ENCODE data around the gene MGAT5B.

MGAT5B gene

DNA sequence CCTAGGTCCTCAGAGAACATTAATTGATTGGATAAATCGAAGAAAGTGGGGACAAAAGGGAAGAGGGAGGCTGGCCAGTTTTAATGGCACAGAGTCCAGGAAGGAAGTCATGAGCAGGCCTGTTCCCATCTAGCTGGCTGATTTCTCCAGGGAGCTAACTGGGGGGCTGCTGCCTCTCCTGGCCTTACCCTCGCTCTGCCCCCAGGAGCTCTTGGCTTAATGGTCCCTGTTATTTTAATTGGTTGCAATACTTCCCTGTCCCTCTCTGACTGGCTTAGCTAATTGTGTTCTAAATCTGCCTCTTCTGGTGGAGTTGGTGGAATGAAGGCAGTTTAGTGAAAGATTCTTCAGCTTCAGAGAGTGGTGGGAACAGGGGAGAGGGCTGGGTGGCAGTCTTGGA is 61.4 kb downstream of the MGAT5B start:
- FAIRE-seq = no peak

DNA sequence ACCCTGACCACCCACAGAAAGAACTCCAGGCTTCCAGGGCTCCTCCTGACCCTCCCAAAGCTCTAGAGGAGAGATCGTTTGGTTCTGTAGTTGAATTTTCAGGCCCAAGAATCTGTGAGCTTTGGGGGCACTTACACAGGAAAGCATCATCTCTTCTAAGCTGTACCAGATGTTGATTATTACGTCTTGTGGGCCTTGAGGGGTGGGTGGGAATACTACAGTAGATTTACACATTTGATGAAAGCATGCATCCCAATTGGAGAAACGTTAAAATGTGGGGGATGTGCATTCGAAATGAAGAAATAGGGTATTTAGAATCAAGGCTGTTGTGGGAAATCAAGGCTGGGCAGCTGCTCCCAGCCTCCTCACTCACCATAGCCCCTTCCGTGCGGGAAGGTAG is 61.9 kb downstream of the MGAT5B start:
- no peak for FAIRE-seq

DNA sequence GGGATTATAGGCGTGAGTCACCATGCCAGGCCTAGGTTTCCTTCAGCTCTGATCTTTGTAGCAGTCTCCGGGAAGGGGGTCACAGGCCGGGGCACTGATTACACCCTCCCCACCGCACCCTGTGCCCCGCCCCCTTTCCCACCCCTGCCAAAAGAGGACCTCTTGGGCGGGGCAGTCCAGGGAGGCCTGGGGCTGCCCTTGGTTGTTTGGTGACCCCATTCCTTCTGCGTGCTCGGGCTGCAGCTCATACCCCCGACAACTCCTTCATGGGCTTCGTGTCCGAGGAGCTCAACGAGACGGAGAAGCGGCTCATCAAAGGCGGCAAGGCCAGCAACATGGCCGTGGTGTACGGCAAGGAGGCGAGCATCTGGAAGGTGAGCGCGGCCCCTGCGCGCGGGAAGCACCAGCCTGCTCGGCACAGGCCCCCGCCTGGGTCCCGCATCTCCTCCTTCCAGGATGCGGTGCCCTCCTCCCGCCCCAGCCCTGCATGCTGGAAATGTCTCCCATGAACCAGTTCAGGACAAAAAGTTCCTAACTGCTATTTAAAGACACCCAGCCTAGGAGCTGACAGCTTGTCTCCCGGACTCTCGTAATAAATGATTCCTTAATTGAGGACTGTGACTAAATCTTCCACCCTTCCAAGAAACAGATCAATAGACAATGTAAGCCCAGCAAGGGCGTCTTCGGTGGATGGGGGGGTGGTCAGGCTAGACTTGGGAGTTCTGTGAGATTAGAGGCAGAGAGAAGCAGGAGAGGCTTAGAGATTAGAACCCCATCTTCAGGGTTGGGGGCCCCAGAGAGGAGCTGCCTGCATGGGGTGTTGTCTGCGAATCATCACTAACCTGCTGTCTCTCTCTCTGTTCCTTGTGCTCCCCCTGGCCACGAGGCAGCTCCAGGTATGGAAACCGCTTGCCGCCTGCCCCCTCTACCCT is 64.5 kb downstream of the MGAT5B start:
- FAIRE-seq = no peak

DNA sequence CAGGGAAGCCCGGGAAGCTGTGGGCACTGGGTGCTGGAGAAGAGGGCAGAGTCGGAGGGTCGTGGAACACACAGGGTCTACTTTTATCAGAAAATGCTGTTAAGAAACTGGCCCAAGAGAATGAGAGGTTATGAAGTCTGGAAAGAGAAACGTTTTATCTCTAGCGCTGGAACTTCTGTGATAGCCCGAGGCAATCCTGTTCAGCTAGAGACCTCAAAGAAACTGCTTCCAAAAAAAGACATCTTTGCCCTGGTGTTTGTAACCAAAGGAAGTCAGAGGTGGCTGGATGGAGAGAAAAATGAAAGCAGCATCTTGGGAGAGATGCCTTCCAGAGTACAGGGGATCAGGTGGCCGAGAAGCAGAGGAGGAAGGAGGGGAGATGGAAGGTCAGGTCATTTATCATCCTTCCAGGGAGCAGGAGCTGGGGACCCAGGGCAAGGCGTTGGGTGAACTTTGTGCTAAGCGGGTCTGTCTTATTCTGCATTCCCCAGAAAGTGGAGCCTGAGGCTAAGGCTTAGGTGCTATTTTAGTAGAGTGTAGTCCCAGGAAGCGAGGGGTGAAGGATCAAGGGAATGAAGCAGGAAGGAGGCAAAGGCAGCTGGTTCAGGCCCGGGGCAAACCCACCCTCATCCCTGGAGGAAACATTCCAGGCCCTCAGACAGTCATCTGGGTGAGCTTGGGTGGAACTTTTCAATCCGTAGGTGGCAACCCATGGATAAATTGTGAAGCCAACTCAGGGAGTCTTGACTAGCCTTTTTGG is 66.5 kb downstream of the MGAT5B start:
- no peak for FAIRE-seq

DNA sequence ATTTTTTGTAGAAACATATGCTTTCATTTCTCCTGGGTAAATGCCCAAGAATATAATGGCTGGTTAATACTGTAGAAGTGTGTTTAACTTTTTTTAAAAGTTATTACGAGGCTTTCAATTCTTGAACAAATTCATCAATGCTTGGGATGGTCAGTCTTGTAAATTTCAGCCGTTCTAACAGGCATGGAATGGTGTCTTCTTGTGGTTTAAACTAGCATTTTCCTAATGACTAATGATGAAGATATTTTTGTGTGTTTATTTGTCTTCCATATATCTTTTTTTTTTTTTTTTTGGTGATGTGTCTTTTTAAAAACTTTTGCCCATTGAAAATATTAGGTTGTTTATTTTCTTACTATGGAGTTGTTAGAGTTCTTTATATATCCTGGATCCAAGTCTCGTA is 67.1 kb downstream of the MGAT5B start:
- no peak for FAIRE-seq

DNA sequence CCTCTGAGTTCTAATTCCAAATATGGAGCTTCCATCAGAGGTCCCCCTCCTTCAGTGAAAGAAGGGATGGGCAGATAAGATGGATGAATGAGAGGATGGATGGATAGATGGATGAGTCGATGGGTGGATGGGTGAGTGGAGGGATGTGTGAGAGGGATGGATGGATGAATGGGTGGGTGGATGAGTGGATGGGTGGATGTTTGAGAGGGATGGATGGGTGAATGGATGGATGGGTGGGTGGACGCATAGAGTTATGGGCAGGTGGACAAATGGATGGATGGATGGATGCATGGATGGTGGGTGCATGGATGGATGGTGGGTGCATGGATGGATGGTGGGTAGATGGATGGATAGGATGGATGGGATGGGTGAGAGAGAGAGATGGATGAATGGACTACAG is 69.0 kb downstream of the MGAT5B start:
- FAIRE-seq = no peak

DNA sequence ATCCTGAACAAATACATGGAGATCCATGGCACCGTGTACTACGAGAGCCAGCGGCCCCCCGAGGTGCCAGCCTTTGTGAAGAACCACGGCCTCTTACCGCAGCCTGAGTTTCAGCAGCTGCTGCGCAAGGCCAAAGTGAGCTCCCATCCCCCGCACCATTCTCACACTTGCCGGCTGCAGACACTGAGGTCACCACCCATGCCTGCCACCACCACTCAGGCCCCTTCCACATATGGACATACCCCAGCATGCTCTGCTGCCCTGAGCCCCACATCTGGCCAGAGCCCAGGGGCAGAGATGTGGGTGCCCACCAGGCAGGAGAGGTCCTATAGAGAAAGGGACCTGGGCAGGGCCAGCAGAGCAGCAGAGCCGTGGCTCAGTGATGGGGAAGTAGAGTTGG is 69.8 kb downstream of the MGAT5B start:
- FAIRE-seq = no peak

DNA sequence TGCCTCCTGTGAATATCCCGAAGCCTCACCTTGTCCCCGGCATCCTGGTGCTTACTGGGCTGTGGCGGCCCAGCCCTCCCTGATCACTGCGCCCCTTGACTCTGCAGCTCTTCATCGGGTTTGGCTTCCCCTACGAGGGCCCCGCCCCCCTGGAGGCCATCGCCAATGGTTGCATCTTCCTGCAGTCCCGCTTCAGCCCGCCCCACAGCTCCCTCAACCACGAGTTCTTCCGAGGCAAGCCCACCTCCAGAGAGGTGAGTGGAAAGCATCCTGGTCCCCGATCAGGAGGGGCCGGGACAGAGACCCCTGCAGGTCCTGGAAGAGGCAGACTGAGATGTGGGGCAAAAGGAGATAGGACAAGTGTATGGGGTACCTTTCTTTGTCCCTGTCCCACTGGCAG is 72.1 kb downstream of the MGAT5B start:
- no peak for FAIRE-seq

DNA sequence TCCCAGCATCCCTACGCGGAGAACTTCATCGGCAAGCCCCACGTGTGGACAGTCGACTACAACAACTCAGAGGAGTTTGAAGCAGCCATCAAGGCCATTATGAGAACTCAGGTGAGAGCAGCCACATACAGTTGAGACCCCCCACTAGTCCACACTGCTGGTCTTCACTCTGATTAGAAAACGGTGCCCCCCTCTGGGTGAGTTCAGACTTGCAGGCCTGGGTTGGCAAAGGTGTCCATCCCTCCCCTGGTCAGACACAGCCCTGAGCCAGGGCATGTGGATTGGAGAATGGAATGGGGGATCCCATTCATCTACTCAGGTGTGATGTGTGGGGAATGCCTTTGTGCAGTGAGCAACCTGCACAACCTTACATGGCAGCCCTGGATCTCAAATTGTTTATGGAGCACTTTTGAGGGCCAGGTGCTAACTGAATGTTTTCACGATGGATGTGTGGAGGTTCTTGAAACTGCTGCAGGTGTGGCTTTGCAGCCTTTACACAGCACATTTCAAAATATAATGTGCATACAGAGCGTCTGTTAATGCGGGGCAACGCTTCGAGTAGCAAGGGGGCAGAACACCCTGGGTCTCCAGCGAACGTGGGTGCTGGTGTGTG is 72.6 kb downstream of the MGAT5B start:
- no peak for FAIRE-seq

DNA sequence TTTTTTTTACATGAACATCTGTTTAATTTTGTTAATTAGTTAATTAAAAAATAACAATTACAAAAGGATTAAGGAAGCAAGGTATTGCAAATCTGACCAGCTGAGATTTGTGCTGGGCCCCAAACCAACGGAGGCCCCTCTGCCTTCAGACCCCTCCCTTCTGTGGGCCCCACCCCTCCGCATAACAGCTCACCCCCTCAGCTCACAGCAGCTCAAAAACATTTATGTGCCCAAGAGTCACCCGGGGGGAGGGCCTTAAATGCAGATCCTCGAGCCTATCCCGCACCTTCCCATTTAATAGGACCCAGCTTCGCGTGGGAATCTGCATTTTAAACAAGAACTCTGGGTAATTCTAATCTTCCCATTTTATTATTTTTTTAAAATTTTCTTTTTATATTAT is 75.0 kb downstream of the MGAT5B start:
- no peak for FAIRE-seq

DNA sequence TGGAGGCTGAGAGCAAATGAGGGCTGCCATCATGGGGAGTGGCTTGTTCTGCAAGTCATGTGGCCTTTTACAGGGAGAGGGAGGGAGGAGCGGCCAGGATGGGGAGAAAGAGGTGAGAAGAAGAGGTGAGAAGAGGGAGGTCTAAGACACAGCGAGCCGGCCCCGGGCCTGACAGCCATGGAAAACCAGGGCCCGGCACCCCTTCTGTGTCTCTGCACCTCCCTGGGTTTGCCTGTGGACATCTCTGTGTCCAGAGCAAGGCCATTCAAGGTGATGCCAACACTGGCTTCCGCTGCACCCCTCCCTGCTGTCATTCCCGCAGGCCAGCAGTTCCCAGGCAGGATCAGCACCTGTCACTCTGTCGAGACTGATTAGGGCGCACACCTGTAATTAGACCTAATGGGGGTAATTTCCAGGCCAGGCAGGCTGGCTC is 75.6 kb downstream of the MGAT5B start:
- no peak for FAIRE-seq

DNA sequence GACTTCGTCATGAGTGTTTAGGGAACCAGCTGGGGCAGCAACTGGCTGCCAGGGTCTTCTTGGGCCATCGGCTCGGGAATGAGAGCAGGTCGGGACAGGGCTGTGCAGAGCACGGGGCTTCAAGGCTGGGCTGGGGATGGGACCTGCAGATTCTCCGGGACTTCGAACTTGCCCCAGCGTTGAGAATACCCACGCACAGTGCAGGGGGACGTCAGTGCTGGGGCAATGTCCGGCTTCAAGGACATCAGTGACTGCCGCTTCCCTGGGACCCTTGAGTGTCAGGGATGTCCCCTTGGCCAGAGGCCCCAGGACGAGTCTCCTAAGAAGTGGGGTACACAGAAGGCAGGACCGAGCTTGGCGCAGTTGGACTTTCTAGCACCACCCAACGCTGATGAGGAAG is 76.3 kb downstream of the MGAT5B start:
- FAIRE-seq = no peak

DNA sequence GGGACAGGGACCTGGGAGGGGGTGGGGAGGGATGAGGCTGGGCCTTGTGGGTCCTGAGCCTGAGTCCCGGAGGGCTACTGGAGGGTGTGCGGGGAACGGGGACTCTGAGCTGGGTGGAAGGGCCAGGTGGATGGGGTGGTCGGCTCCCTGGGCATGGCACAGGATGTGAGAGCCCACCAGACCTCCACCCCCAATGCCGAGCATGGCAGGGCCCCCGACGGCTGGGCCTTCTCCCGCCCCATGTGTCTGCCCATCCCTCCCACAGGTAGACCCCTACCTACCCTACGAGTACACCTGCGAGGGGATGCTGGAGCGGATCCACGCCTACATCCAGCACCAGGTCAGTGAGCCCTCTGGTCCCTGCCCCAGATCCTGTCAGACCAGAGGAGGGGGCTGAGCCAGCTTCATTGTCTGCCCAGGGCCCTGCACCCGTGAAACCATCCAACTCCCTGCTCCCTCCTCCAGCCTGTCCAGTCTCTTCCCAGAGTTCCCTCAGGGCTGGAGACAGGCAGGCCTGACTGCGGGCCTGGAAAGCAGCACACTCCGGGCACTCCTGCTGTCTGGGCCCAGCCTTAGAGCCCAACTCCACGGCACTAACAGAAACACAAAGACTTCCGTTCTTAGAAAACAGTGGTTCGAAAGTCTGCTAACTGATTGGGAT is 78.0 kb downstream of the MGAT5B start:
- no peak for FAIRE-seq

DNA sequence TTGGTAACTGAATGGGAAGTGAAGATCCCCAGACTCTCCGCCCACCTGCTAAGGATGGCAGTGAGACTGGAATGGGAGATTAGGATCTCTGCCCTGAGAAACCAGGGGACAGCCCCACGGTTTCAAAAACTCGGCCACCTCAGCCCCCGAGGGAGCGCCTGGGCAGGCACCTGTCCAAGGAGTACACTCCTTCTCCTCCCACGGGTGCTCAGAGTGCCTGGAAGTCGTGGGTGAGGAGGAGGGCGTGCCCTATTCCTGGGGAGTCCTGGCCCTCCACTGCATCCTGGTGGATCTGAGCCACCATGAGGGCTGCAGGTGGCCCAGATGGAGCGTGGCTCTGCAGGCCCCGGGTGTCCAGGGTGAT is 78.5 kb downstream of the MGAT5B start:
- FAIRE-seq = no peak

DNA sequence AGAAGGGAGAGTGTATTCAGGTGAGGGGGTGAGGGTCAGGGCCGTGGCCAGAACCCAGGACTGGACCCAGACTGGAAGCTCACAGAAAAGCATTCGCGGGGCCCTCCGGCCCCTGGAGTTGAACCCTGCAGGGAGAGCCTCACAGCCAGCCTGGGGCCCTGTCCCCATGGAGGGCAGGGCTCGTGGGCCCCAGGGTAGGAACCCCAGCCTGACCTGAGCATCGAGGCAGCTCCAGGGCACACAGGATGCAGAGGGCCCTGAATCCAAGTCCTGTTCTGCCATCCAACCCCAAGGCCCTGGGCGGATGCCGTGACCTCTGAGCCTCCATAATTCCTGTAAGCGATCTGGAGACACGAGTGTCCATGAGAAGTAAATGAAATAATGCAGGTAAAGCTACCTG is 79.1 kb downstream of the MGAT5B start:
- no peak for FAIRE-seq

DNA sequence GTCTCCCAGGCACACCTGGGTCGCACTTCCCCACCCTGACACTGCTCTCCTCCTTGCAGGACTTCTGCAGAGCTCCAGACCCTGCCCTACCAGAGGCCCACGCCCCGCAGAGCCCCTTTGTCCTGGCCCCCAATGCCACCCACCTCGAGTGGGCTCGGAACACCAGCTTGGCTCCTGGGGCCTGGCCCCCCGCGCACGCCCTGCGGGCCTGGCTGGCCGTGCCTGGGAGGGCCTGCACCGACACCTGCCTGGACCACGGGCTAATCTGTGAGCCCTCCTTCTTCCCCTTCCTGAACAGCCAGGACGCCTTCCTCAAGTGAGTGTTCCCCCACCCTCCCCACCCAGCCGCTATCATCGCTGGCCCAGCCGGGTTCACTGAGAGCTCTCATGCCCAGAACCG is 79.6 kb downstream of the MGAT5B start:
- FAIRE-seq = no peak

DNA sequence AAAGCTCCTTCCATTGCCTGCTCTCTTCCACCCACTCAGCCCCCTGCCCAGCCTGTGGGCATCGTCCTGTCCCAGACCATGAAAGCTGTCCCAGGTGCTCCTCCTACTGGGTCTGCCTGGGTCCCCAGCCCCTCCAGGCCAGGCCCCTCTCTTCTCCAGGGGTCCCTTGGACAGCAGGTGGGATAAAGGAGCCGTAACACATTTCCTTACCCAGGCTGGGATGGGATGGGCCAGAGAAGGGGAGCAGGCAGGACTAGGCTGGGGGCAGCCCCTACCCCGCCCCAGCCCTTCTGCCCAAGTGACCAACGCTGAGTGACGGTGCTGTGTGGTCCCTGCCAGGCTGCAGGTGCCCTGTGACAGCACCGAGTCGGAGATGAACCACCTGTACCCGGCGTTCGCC is 80.1 kb downstream of the MGAT5B start:
- no peak for FAIRE-seq

DNA sequence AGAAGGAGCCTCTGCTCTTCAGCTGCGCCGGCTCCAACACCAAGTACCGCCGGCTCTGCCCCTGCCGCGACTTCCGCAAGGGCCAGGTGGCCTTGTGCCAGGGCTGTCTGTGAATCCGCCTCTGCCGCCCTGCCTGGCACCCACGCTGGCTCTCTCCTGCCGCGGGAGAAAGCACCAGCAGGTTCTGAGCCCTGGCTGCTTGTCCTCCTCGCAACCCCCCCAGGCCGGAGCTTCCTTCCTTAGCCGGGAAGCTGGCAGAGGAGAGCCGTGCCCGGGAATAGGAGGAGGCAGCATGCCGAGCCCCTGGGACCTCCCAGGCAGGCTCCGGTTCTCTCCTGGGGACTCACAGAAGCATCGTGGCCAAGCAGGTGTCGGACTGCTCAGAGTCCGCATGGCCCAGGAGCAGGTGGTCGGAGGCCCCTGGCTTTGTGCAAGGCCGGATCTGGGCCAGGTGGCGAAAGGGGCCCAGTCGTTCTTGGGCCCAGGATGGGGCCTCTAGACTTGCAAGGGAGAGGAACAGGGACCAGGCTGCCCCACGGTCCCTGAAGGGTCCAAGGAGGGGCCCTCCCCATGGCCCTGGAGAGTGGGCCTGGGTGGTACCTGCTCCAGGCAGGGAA is 80.6 kb downstream of the MGAT5B start:
- no peak for FAIRE-seq

DNA sequence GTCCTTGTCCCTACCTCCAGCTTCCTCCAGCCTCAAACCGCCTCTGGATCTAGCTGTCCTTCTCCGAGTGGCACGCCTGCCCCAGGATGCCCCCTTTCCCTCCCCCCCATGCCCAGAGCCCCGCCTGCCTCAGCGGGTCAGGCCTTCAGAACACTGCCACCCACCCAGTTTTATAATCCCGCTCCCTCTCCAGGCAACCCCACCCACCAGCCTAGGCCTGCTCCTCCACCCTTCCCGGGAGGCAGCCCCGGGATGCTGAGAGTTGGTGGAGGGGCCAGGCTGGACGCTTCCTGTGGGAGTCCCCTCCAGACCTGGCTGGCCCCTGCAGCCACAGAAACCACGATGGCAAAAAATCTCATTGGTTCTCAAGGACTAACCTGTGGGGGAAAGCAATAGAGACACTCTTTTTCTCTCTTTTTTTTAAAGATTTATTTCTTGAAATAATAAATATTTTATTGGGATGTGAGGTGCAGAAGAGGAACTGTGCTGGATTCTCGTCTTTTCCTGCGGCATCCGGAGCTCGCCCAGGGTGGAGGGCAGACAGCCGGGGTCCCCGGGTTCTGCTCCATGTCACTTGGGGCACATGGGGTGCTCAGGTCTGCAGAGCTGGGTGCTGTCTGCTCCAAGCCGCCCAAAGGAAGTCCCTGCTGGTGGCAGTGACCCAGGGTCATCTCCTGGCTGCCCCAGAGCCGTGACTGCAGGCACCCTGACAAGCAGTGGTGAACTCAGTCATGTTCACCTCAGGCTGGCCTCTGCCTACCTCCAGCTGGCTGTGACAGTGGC is 81.9 kb downstream of the MGAT5B start:
- no peak for FAIRE-seq

DNA sequence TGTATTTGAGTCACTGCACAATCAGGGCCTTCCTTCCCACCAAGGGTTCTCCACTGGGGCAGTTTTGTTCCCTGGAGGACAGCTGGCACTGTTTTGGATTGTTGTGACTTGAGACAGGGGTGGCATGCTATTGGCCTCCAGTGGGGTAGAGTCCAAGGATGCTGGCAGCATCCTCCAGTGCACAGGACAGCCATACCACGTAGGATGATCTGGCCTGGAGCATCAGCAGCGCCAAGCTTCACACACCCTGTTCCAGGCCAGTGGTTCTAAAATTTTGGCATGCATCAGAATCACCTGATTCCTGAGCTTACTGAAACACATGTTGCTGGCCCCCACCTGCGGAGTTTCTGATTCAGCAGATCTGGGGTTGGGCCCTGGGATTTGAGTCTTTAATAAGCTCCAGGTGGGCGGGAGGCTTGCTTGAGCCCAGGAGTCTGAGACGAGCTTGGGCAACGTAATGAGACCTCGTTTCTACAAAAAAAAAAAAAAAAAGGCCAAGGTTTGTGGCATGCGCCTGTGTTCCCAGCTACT is 83.2 kb downstream of the MGAT5B start:
- no peak for FAIRE-seq

DNA sequence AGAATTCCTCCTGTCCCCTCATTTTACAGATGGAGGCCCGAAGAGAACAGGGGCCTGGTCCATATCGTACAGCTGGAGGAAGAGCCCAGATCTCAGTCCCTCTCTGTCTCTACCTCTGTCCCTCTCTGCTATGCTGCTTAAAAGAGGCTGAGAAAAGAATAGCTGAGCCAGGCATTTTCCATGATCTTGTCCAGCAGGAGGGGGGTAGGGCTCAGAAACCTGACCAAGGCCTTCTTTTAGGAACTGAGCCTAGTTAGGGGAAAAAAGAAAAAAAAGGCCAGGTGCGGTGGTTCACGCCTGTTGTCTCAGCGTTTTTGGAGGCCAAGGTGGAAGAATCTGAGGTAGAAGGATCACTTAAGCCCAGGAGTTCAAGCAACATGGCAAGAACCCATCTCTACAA is 84.2 kb downstream of the MGAT5B start:
- no peak for FAIRE-seq

DNA sequence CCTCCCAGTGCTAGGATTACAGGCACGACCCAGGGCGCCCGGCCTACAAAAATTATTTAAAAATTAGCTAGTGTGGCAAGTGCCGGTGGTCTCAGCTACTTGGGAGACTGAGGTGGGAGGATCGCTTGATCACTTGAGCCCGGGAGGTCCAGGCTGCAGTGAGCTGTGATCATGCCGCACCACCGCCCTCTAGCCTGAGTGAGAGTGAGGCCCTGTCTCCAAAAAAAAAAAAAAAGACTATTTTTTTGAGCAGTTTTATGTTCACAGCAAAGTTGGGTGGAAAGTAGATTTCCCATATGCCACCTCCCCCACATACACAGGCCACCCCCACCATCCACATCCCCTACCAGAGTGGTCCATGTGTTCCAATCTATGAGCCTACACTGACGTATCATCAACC is 84.9 kb downstream of the MGAT5B start:
- no peak for FAIRE-seq

Data from TTC549 (cell line).